ENCODE measurements around the gene CADM2.

CADM2 gene

DNA sequence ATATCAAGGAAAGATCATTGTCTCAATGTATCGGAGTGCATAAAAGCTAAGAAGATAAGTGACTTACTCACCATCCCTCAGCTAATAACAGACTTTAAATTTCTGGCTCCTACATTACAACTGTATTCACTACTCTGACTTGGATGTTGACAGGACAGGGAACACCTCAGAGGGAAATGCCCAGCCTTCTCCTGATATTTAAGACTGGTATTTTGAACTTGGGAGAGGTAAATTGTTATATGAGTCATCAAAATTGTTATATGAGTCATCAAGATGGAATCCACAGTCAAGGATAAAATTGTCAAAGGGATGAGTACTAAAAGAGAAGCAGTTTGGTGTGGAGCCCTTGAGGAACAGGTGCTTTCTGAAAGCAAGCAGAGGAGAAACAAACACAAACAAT, 1070.8 kb downstream of the CADM2 start:
- Histone ChIP-seq H3K27me3 (ENCODE audit: control insufficient read depth, insufficient read depth, low read length) (no peaks in the 10 kb centered on the region), H3K27ac (ENCODE audit: low read depth, low read length) (no peak overlapping the region)

DNA sequence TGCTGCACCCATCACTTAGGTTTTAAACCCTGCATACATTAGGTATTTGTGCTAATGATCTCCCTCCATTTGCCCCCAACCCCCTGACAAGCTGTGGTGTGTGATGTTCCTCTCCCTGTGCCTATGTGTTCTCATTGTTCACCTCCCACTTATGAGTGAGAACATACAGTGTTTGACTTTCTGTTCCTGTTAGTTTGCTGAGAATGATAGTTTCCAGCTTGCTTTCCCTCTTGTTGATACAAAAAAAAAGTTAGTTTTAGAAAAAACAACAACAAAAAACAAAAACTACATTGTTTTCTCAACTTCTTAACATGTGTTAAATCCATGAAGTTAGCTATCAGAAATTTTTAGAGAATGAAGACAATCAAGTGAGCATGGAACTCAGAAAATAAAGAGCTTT, 1079.1 kb downstream of the CADM2 start:
- Histone ChIP-seq H3K27ac (ENCODE audit: low read depth, low read length) (no peak overlapping the region), H3K4me3 (ENCODE audit: low read depth, low read length) (no peak overlapping the region), H3K36me3 (ENCODE audit: control insufficient read depth, insufficient read depth, low read length) (no peaks in the 10 kb centered on the region), H3K9ac (ENCODE audit: low read depth, low read length) (no peak overlapping the region), H3K4me1 (ENCODE audit: control insufficient read depth, insufficient read depth, low read length) (no peaks in the 10 kb centered on the region), H3K9me3 (ENCODE audit: control insufficient read depth, insufficient read depth, low read length) (peaks cover 17% of the 10 kb centered on the region), H3K27me3 (ENCODE audit: control insufficient read depth, insufficient read depth, low read length) (no peaks in the 10 kb centered on the region)

More for the DNA sequence above, 1070.8 kb downstream of the CADM2 start:
- no peaks in the 10 kb centered on the region for H3K9me3 ChIP-seq (ENCODE audit: control insufficient read depth, insufficient read depth, low read length)
- H3K9ac ChIP-seq (ENCODE audit: low read depth, low read length): no peak overlapping the region
- no peaks in the 10 kb centered on the region for H3K4me1 ChIP-seq (ENCODE audit: control insufficient read depth, insufficient read depth, low read length)
- H3K4me3 ChIP-seq (ENCODE audit: low read depth, low read length): no peak overlapping the region
- no peaks in the 10 kb centered on the region for H3K36me3 ChIP-seq (ENCODE audit: control insufficient read depth, insufficient read depth, low read length)

DNA sequence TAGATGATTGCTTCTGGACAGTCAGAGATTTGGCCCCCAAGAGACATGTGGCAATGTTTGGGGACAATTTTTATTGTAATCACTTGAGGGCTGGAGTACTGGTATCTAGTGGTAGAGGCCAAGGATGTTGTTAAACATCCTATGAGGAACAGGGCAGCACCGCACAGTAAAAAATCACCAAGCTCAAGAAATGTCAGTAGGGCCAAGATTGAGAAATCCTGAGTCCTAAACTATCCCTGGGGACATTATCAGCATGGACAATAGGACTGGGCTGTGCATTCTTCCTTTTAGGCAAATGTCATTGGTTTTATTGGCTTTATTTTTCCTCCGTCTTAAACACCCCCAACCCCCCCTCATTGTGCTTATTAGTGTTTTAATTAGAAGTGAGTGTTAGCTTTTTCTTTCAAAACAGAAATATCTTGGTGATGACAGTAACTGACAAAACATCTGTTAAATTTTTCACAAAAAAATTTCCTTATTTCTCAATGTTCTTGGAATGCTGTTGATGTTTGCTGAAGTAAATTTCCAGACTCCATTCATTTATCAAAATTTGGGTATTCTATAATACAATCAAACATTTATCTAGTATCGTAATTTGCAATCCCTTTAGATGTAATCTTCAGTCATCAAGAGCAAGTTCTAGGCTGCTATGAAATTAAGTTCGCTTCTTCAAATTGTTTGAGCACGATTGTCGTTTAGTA, 1087.8 kb downstream of the CADM2 start:
- no peak overlapping the region for H3K9ac ChIP-seq (ENCODE audit: low read depth, low read length)
- no peak overlapping the region for H3K27ac ChIP-seq (ENCODE audit: low read depth, low read length)
- H3K9me3 ChIP-seq (ENCODE audit: control insufficient read depth, insufficient read depth, low read length): no peaks in the 10 kb centered on the region
- H3K4me1 ChIP-seq (ENCODE audit: control insufficient read depth, insufficient read depth, low read length): no peaks in the 10 kb centered on the region
- no peaks in the 10 kb centered on the region for H3K27me3 ChIP-seq (ENCODE audit: control insufficient read depth, insufficient read depth, low read length)
- H3K36me3 ChIP-seq (ENCODE audit: control insufficient read depth, insufficient read depth, low read length): no peaks in the 10 kb centered on the region
- H3K4me3 ChIP-seq (ENCODE audit: low read depth, low read length): no peak overlapping the region

DNA sequence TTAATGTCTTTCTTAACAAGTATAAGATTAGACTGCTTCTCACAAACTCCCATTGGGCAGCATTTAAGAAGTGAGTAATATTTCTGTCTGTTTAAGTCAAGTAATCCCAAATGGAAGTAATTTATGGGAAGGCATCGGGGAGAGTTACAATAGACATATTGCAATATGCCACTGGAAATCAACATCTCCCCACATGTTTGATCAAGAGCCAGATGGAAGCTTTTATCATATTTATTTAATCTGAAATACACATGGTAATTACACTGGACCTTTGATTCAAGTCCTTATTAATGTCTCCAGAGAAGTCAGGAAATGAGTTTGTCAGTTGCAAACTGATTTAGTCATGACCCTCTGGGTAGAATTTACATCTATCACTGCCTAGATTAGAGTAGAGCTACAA, 1088.4 kb downstream of the CADM2 start:
- Histone ChIP-seq H3K27me3 (ENCODE audit: control insufficient read depth, insufficient read depth, low read length) (no peaks in the 10 kb centered on the region), H3K9ac (ENCODE audit: low read depth, low read length) (no peak overlapping the region), H3K4me1 (ENCODE audit: control insufficient read depth, insufficient read depth, low read length) (no peaks in the 10 kb centered on the region), H3K27ac (ENCODE audit: low read depth, low read length) (no peak overlapping the region), H3K36me3 (ENCODE audit: control insufficient read depth, insufficient read depth, low read length) (no peaks in the 10 kb centered on the region), H3K9me3 (ENCODE audit: control insufficient read depth, insufficient read depth, low read length) (no peaks in the 10 kb centered on the region), H3K4me3 (ENCODE audit: low read depth, low read length) (no peak overlapping the region)

DNA sequence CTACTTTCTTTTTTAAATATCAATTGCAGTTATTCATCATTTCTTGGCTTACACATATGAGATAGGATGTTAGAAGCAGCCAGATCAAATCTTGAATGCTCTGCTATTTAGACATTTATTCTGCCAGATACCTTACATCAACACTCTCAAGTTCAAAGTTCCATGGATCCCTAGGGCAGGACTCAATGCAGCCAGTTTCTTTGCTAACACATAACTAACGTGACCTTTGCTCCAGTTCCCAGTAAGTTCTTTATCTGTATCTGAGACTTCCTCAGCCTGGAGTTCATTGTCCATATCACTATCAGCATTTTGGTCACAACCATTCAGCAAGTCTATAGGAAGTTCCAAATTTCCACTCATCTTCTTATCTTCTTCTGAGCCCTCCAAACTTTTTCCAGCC, 1092.3 kb downstream of the CADM2 start:
- Histone ChIP-seq H3K27me3 (ENCODE audit: control insufficient read depth, insufficient read depth, low read length) (no peaks in the 10 kb centered on the region), H3K9ac (ENCODE audit: low read depth, low read length) (no peak overlapping the region), H3K4me3 (ENCODE audit: low read depth, low read length) (no peak overlapping the region), H3K27ac (ENCODE audit: low read depth, low read length) (no peak overlapping the region), H3K36me3 (ENCODE audit: control insufficient read depth, insufficient read depth, low read length) (no peaks in the 10 kb centered on the region), H3K9me3 (ENCODE audit: control insufficient read depth, insufficient read depth, low read length) (no peaks in the 10 kb centered on the region), H3K4me1 (ENCODE audit: control insufficient read depth, insufficient read depth, low read length) (no peaks in the 10 kb centered on the region)

DNA sequence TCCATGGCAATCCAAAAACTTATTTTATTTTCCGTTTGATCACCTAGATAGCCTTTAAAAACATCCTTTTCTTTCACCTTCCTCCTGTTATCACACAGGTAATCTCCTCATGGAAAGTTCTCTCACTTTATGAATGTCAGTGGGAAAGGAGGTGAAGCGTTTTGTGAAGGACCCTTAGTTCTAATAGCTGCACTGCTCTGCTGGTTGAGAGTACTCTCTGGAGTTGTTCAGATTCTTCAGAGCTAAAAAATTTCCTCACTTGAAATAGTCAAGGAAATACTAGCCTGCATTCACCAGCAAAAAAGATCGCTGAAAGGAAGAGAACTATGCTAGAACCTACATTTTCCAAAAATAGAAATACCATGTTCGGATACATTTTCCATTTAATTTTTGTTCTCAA, 1097.2 kb downstream of the CADM2 start:
- H3K9me3 ChIP-seq (ENCODE audit: control insufficient read depth, insufficient read depth, low read length): no peaks in the 10 kb centered on the region
- no peaks in the 10 kb centered on the region for H3K4me1 ChIP-seq (ENCODE audit: control insufficient read depth, insufficient read depth, low read length)
- H3K4me3 ChIP-seq (ENCODE audit: low read depth, low read length): no peak overlapping the region
- H3K9ac ChIP-seq (ENCODE audit: low read depth, low read length): no peak overlapping the region
- H3K36me3 ChIP-seq (ENCODE audit: control insufficient read depth, insufficient read depth, low read length): no peaks in the 10 kb centered on the region
- H3K27me3 ChIP-seq (ENCODE audit: control insufficient read depth, insufficient read depth, low read length): no peaks in the 10 kb centered on the region
- no peak overlapping the region for H3K27ac ChIP-seq (ENCODE audit: low read depth, low read length)

DNA sequence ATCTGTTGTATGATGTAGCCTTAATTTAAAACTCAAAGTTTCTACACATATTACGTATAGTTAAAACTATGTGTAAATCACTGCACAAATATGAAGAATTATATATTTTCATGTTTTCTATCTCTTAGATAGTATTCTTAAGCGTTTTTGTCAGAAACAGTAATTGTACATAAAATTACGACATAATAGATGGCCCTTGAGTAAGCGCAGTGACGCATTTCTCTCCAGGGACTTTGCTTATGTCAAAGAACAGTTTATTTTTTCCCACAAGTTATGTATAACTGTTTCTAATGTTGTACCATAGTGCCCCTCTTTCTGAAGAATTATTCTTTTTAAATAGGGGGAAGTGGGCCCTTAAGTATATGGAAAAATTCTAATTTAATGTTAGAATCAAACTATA, 1098.2 kb downstream of the CADM2 start:
- Histone ChIP-seq H3K27ac (ENCODE audit: low read depth, low read length) (no peak overlapping the region), H3K4me3 (ENCODE audit: low read depth, low read length) (no peak overlapping the region), H3K4me1 (ENCODE audit: control insufficient read depth, insufficient read depth, low read length) (no peaks in the 10 kb centered on the region), H3K36me3 (ENCODE audit: control insufficient read depth, insufficient read depth, low read length) (no peaks in the 10 kb centered on the region), H3K9ac (ENCODE audit: low read depth, low read length) (no peak overlapping the region), H3K9me3 (ENCODE audit: control insufficient read depth, insufficient read depth, low read length) (no peaks in the 10 kb centered on the region), H3K27me3 (ENCODE audit: control insufficient read depth, insufficient read depth, low read length) (no peaks in the 10 kb centered on the region)

DNA sequence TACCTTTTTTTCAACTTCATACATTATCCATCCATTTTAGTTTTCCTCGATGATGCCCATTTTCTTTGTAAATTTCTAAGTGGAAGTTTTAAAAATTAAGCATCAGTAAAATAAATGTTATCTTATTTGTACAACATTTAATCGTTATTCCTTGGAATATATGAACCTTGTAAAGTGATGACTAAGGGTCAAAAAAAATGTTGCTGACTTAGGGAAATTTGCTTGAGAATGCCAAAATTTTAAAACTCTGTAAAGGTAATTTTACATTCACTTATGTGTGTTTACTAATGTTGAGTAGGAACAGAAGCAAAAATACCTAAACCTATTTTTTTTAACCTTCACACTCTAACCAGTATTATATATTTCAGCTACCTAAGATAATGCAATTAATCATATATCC, 1115.0 kb downstream of the CADM2 start:
- Histone ChIP-seq H3K9ac (ENCODE audit: low read depth, low read length) (no peak overlapping the region), H3K9me3 (ENCODE audit: control insufficient read depth, insufficient read depth, low read length) (no peaks in the 10 kb centered on the region), H3K27me3 (ENCODE audit: control insufficient read depth, insufficient read depth, low read length) (no peaks in the 10 kb centered on the region), H3K4me3 (ENCODE audit: low read depth, low read length) (no peak overlapping the region), H3K27ac (ENCODE audit: low read depth, low read length) (no peak overlapping the region), H3K36me3 (ENCODE audit: control insufficient read depth, insufficient read depth, low read length) (no peaks in the 10 kb centered on the region), H3K4me1 (ENCODE audit: control insufficient read depth, insufficient read depth, low read length) (no peaks in the 10 kb centered on the region)

DNA sequence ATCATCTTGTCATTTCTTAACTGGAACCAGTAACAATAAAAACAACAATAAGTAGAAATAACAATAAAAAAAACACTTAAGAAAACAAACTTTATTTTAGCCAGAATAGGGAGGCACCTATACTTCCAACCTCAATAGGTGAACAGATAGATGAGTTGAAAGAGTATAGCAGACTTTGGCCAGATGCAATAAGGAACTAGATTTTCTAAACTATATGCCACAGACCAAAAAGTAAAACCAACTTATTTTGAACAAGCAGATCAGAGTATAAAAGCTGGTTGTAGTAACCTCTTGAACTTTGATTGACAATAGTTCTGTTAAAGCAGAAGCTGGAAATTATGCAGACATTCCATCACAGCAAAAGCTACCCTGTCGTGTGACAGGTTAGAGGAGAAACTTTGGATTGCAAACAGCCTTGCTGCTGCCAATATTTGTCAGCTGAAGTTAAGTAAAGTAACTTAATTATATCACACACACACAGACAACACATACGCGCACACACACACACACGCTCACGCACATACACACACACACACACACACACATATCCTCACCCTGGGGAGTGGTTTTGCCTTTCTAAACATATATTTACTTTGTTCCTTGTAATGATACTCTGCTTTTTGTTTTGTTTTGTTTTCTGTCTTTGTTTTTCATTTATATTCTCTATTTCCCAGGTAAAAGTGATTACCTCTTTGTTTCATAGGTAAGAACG, 1128.5 kb downstream of the CADM2 start:
- H3K4me3 ChIP-seq (ENCODE audit: low read depth, low read length): no peak overlapping the region
- H3K9ac ChIP-seq (ENCODE audit: low read depth, low read length): no peak overlapping the region
- no peak overlapping the region for H3K27ac ChIP-seq (ENCODE audit: low read depth, low read length)
- H3K4me1 ChIP-seq (ENCODE audit: control insufficient read depth, insufficient read depth, low read length): no peaks in the 10 kb centered on the region
- H3K9me3 ChIP-seq (ENCODE audit: control insufficient read depth, insufficient read depth, low read length): 0 out of 2 replicates have a peak, but pooled peaks cover 11% of the 10 kb centered on the region
- no peaks in the 10 kb centered on the region for H3K36me3 ChIP-seq (ENCODE audit: control insufficient read depth, insufficient read depth, low read length)
- no peaks in the 10 kb centered on the region for H3K27me3 ChIP-seq (ENCODE audit: control insufficient read depth, insufficient read depth, low read length)

DNA sequence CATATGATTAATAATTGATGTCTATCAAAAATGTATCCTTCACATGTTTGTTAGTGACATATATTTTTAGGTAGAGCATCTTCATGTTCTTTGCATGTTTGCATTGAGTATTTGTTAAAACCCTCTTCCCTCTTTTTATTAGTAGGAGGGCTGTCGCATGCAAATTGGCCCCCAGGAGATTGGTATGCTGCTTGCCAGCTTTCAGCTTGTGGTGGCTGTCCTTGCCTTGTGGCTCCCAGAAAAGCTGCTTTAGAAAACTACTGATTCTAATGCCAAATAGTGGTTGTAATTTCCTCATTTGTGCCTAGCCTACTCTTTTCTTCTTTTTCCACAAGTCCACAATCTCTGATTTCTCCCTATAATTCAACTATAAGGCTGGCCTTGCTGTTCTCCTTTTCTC, 1145.4 kb downstream of the CADM2 start:
- peak overlapping the region; percentile 15 for H3K27ac ChIP-seq (ENCODE audit: low read depth, low read length)
- H3K36me3 ChIP-seq (ENCODE audit: control insufficient read depth, insufficient read depth, low read length): no peaks in the 10 kb centered on the region
- peaks cover 3% of the 10 kb centered on the region for H3K9me3 ChIP-seq (ENCODE audit: control insufficient read depth, insufficient read depth, low read length)
- H3K4me3 ChIP-seq (ENCODE audit: low read depth, low read length): no peak overlapping the region
- H3K4me1 ChIP-seq (ENCODE audit: control insufficient read depth, insufficient read depth, low read length): peaks cover 19% of the 10 kb centered on the region
- no peak overlapping the region for H3K9ac ChIP-seq (ENCODE audit: low read depth, low read length)
- no peaks in the 10 kb centered on the region for H3K27me3 ChIP-seq (ENCODE audit: control insufficient read depth, insufficient read depth, low read length)

DNA sequence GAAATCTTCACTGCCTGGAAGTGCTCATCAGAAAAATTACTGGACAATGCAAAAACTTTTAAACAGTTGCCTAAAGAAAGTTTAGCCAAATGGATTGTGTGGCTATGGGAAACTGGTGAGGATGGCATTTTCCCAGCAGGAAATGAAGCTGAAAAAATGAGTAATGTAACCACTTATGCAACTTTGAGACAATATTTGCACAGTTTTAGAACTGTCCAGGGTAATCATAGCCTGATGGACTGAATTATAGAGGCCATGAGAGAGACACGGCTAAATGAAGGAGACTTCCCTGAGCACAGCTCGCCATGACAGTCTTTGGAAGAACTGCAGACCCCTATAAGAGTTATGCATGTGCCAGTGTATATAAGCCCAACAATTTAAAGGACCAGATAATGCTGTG, 1150.6 kb downstream of the CADM2 start:
- Histone ChIP-seq H3K9ac (ENCODE audit: low read depth, low read length) (no peak overlapping the region), H3K27ac (ENCODE audit: low read depth, low read length) (no peak overlapping the region), H3K9me3 (ENCODE audit: control insufficient read depth, insufficient read depth, low read length) (peaks cover 4% of the 10 kb centered on the region; the same call in 1 of the 2 replicates), H3K27me3 (ENCODE audit: control insufficient read depth, insufficient read depth, low read length) (no peaks in the 10 kb centered on the region), H3K36me3 (ENCODE audit: control insufficient read depth, insufficient read depth, low read length) (no peaks in the 10 kb centered on the region), H3K4me3 (ENCODE audit: low read depth, low read length) (no peak overlapping the region), H3K4me1 (ENCODE audit: control insufficient read depth, insufficient read depth, low read length) (peaks cover 13% of the 10 kb centered on the region)

Data from HUES48 (cell line).